K562 (cell line): ENCODE results near the gene CYTH4. TPM values are rescaled to one million over a fixed set of nuclear protein-coding genes. Genes with fewer than 3 reads are reported as not detected.

ENCODE experiments used
- ATAC-seq: fragments of 200-7000 bp; cut with Tn5 transposase; 3 replicates; pipeline ENCODE4 v1.9.1; 2020; ENCODE audit warnings: moderate library complexity
- BruUV-seq: library from RNA; stranded (reverse); fragments of 400-500 nt; replicated peaks from 2 replicates; lab custom pipeline; 2021; lab: Mats Ljungman, UMichigan
- CTCF ChIA-PET: fragments of 300-600 bp; formaldehyde crosslinking; extraction: SDS; loops from one replicate; lab custom pipeline; 2021; ENCODE audit warnings: low intra/inter-chr PET ratio; lab: Yijun Ruan, JAX
- POLR2A ChIA-PET: fragments of 300-600, 350-650 bp; sonication (Branson Sonifier 250); formaldehyde crosslinking; extraction: SDS; loops from one replicate; lab custom pipeline; 2021; ENCODE audit warnings: antibody characterized with exemption, inconsistent platforms; lab: Yijun Ruan, JAX
- DNase-seq, 4 experiments: peaks; one replicate each; pipeline versions ENCODE4 v3.0.0 to v3.0.0-alpha.2; 2011 to 2018; ENCODE audit warnings: low spot score in 3 of 4, mixed read lengths in 3 of 4; ENCODE audit errors: extremely low read depth in 1 of 4
- FAIRE-seq: peaks from 2 replicates; lab custom pipeline; 2011; peaks lifted over from hg19 to GRCh38; lab: Jason Lieb, UNC
- H2AFZ ChIP-seq: 2 replicates; pipeline ENCODE4 v1.6.0; 2011; ENCODE audit warnings: low read depth, low read length, control low read depth, inconsistent platforms
- H3K27ac ChIP-seq: fragments of 200-600 bp; 3 replicates; pipeline ENCODE4 v1.8.0; 2011; ENCODE audit warnings: low read depth, mild to moderate bottlenecking, control low read depth, inconsistent platforms, low read length, moderate library complexity, mixed read lengths; ENCODE audit errors: extremely low read depth
- H3K27me3 ChIP-seq, 2 experiments: fragments of 300-600 bp in 1 of 2; 2 replicates in 1 of 2; 3 replicates in 1 of 2; pipeline versions ENCODE4 v1.6.0 to v1.8.0; 2011; ENCODE audit warnings: inconsistent platforms in 2 of 2, low read length in 2 of 2, mild to moderate bottlenecking in 1 of 2, mixed read lengths in 1 of 2, moderate library complexity in 1 of 2; ENCODE audit not compliant: control insufficient read depth in 2 of 2, insufficient read depth in 2 of 2
- H3K36me3 ChIP-seq: fragments of 300-600 bp; 3 replicates; pipeline ENCODE4 v1.8.0; 2011; ENCODE audit warnings: mild to moderate bottlenecking, low read length, inconsistent platforms; ENCODE audit not compliant: control insufficient read depth, insufficient read depth
- H3K4me1 ChIP-seq, 2 experiments: fragments of 200-600 bp in 1 of 2; replicated peaks in 1 of 2; 2 replicates in 1 of 2; 3 replicates in 1 of 2; pipeline versions ENCODE4 v1.5.1 to v1.8.0; 2011; ENCODE audit warnings: inconsistent platforms in 2 of 2, low read length in 2 of 2, mild to moderate bottlenecking in 1 of 2, mixed read lengths in 1 of 2, moderate library complexity in 1 of 2; ENCODE audit not compliant: control insufficient read depth in 2 of 2, insufficient read depth in 2 of 2
- H3K4me2 ChIP-seq: 2 replicates; pipeline ENCODE4 v1.6.1; 2011; ENCODE audit warnings: low read length, control low read depth, inconsistent platforms, mixed read lengths; ENCODE audit not compliant: insufficient read depth
- H3K4me3 ChIP-seq: fragments of 200-600 bp; sonication (generic), shearing (Covaris generic); 2 replicates; pipeline ENCODE4 v1.5.1; 2016; ENCODE audit warnings: control low read depth, inconsistent platforms
- H3K79me2 ChIP-seq: fragments of 200-600 bp; 3 replicates; pipeline ENCODE4 v1.8.0; 2011; ENCODE audit warnings: low read length, inconsistent platforms; ENCODE audit not compliant: control insufficient read depth, insufficient read depth
- H3K9ac ChIP-seq, 2 experiments: 2 replicates each; pipeline versions ENCODE4 v1.6.0 to v1.6.1; 2011; ENCODE audit warnings: low read depth in 2 of 2, low read length in 2 of 2, control low read depth in 1 of 2, inconsistent platforms in 1 of 2, mild to moderate bottlenecking in 1 of 2, mixed read lengths in 1 of 2; ENCODE audit not compliant: insufficient read depth in 1 of 2
- H3K9me1 ChIP-seq: one replicate; pipeline ENCODE4 v1.6.0; 2011; ENCODE audit warnings: inconsistent platforms, mild to moderate bottlenecking, low read length, moderate library complexity; ENCODE audit not compliant: control insufficient read depth, insufficient read depth
- H3K9me3 ChIP-seq: replicated peaks from 2 replicates; pipeline ENCODE4 v1.5.1; 2011; ENCODE audit warnings: low read depth, low read length, inconsistent platforms; ENCODE audit not compliant: control insufficient read depth, insufficient read depth
- H4K20me1 ChIP-seq: replicated peaks from 2 replicates; pipeline ENCODE4 v1.6.1; 2011; ENCODE audit warnings: low read length, inconsistent platforms, mixed read lengths; ENCODE audit not compliant: control insufficient read depth, insufficient read depth
- CBX5 ChIP-seq: IDR thresholded peaks from 2 replicates; pipeline ENCODE4 v1.6.1; 2014; ENCODE audit warnings: low read depth, borderline replicate concordance
- CTCF ChIP-seq, 3 experiments: IDR thresholded peaks in 2 of 3; conservative IDR thresholded peaks in 1 of 3; 2 replicates each; pipeline ENCODE4 v1.5.1; 2011 to 2012; ENCODE audit warnings: low read length in 3 of 3, mild to moderate bottlenecking in 3 of 3, control low read depth in 2 of 3, improper control_type of control experiment in 1 of 3, inconsistent platforms in 1 of 3, low read depth in 1 of 3, mixed read lengths in 1 of 3, moderate library complexity in 1 of 3; ENCODE audit not compliant: insufficient read depth in 2 of 3
- MTA1 ChIP-seq: fragments of 450-650 bp; IDR thresholded peaks from 2 replicates; pipeline ENCODE4 v1.6.1; 2017; ENCODE audit warnings: borderline replicate concordance
- NR2F6 ChIP-seq: fragments of 450-650 bp; formaldehyde crosslinking; IDR thresholded peaks from 2 replicates; pipeline ENCODE4 v1.4.0; 2020; ENCODE audit warnings: mild to moderate bottlenecking
- RAD21 ChIP-seq, 2 experiments: fragments of 250-450 bp in 1 of 2; fragments of 450-650 bp in 1 of 2; sonication (Bioruptor Pico) in 1 of 2; formaldehyde crosslinking in 1 of 2; IDR thresholded peaks in 1 of 2; conservative IDR thresholded peaks in 1 of 2; 2 replicates each; pipeline versions ENCODE4 v1.4.0 to v1.8.0; 2020 to 2022; ENCODE audit warnings: mild to moderate bottlenecking in 2 of 2, moderate library complexity in 1 of 2
- RBFOX2 ChIP-seq: fragments of 200-400 bp; formaldehyde crosslinking; IDR thresholded peaks from 2 replicates; pipeline ENCODE4 v1.6.1; 2017; ENCODE audit warnings: low read depth, mild to moderate bottlenecking, low read length, moderate library complexity
- RBM15 ChIP-seq: fragments of 200-400 bp; formaldehyde crosslinking; IDR thresholded peaks from 2 replicates; pipeline ENCODE4 v1.6.1; 2018; ENCODE audit warnings: mild to moderate bottlenecking, low read length, moderate library complexity; ENCODE audit not compliant: insufficient read depth
- SP1 ChIP-seq: sonication (generic); formaldehyde crosslinking; IDR thresholded peaks from 2 replicates; pipeline ENCODE4 v1.8.1; 2022; ENCODE audit warnings: mild to moderate bottlenecking, missing genetic modification reagents
- SP2 ChIP-seq: IDR thresholded peaks from 2 replicates; pipeline ENCODE4 v1.6.1; 2011; ENCODE audit warnings: mild to moderate bottlenecking, low read depth, low read length, moderate library complexity; ENCODE audit not compliant: poor library complexity, severe bottlenecking; ENCODE audit errors: extremely low read depth
- SPI1 ChIP-seq: IDR thresholded peaks from 2 replicates; pipeline ENCODE4 v1.6.1; 2011; ENCODE audit warnings: low read depth, low read length, control low read depth, borderline replicate concordance
- USF1 ChIP-seq: sonication (generic); formaldehyde crosslinking; IDR thresholded peaks from 2 replicates; pipeline ENCODE4 v1.9.0; 2022; ENCODE audit warnings: mild to moderate bottlenecking, missing genetic modification reagents
- WGBS: fragments of 100-300 bp; shearing (Covaris generic); methylation state at CpG from one replicate; pipeline ENCODE4 v1.1.6; 2016; ENCODE audit warnings: low coverage, mixed read lengths; ENCODE audit not compliant: insufficient coverage; ENCODE audit errors: missing lambda C conversion rate; 5-methylcytosine and 5-hydroxymethylcytosine counted together
- in situ Hi-C: fragments of 300-500 bp; cut with MboI; formaldehyde crosslinking; loops from 4 replicates; pipeline ENCODE4 v1.15.0; 2018; ENCODE audit warnings: inconsistent platforms, mixed read lengths
- intact Hi-C: fragments of 100-400 bp; cut with micrococcal nuclease; formaldehyde crosslinking; loops from 2 replicates; pipeline ENCODE4 v1.14.2; 2022
- polyA plus RNA-seq, 8 experiments: library from polyadenylated mRNA; depleted of rRNA in 4 of 8; stranded (reverse) in 5 of 8; unstranded in 3 of 8; fragments of >200 nt; fragmentation: Nextera tagmentation in 2 of 8; fragmentation: Illumina TruSeq in 1 of 8; extraction: Ambion mirVana in 2 of 8; extraction: Trizol in 1 of 8; gene quantifications; 2 replicates each; pipeline versions ENCODE4 v1.2.1 to v1.2.3, GENCODE V29; 2011 to 2014; ENCODE audit warnings: inconsistent platforms in 1 of 8, missing spikeins in 1 of 8
- total RNA-seq, 7 experiments: library from RNA; depleted of rRNA in 6 of 7; stranded (reverse); fragments of >200 nt in 6 of 7; fragmentation: Illumina TruSeq in 2 of 7; extraction: Trizol in 2 of 7; gene quantifications; 2 replicates each; pipeline versions ENCODE4 v1.2.1 to v1.2.3, GENCODE V29; 2011 to 2021; ENCODE audit warnings: low replicate concordance in 1 of 7

The CYTH4 gene
- total and polyA plus RNA-seq, 9 of the 15 experiments (the other 6 are each of a cell fraction or from before 2014, with no cell fraction given) = 0.03 to 2.0 (median 0.61) TPM; not detected in 1

GRCh38 chr22:37331856-37332536 is 49.7 kb downstream of the CYTH4 start:
- no peaks in the 10 kb centered on the region for H3K79me2 ChIP-seq
- POLR2A ChIA-PET = interaction anchor here (0.9 to 1.6 kb wide), 2 partner anchors 9 to 92 kb away, joined by 3 to 6 read pairs; no protein-coding TSS in a partner anchor
- TF ChIP-seq CBX5 = no peak
- TF ChIP-seq SP2 = no peak
- TF ChIP-seq SP1 (CRISPR knock-in tag) = no peak
- no peak for TF ChIP-seq NR2F6 (CRISPR knock-in tag)
- no peak for TF ChIP-seq RBM15
- TF ChIP-seq RAD21 (CRISPR knock-in tag; conservative IDR thresholded peaks at IDR 0.05 in 1 of 2, IDR thresholded peaks at IDR 0.05 in 1 of 2) = 0 out of 4 replicates have a peak, but pooled peaks of 1 of the 2 experiments have one; percentile 25
- TF ChIP-seq USF1 (CRISPR knock-in tag) = no peak
- TF ChIP-seq CTCF (IDR thresholded peaks at IDR 0.05 in 2 of 3, conservative IDR thresholded peaks at IDR 0.05 in 1 of 3; ENCODE audit: insufficient read depth in 2 of 3, low read depth in 1 of 3, low read length in 3 of 3) = peak in 2 of 3 experiments; percentile 37 to 48; a peak in 4 of 6 replicates
- peak; percentile 94 for TF ChIP-seq SPI1
- no peak for TF ChIP-seq MTA1
- no peak for TF ChIP-seq RBFOX2
- TF ChIP-seq, all 486 proteins: peak for 3
- CTCF ChIA-PET = no interaction called here
- in situ Hi-C loops (no loop called here), intact Hi-C loops (no loop called here)
- no peak overlapping the region for H3K27ac ChIP-seq
- FAIRE-seq (no peak), ATAC-seq (peak; percentile 43; the same call in 1 of the 3 replicates), DNase-seq (peak in 2 of 4 experiments; percentile 16 to 26)
- no peak overlapping the region for H3K9ac ChIP-seq
- 0% methylated on average over 7 of the region's 9 CpGs for WGBS
- H3K36me3 ChIP-seq = no peaks in the 10 kb centered on the region
- no peaks in the 10 kb centered on the region for H3K9me3 ChIP-seq
- H3K9me1 ChIP-seq = no peaks in the 10 kb centered on the region
- H3K27me3 ChIP-seq = peaks cover 14 to 39% of the 10 kb centered on the region in 2 experiments; a peak in 4 of 5 replicates
- H3K4me1 ChIP-seq = peaks cover 0 to 26% of the 10 kb centered on the region in 2 experiments; a peak in 3 of 5 replicates
- H2AFZ ChIP-seq = no peak overlapping the region
- no peaks in the 10 kb centered on the region; the same call in 1 of the 2 replicates for H4K20me1 ChIP-seq
- H3K4me3 ChIP-seq = no peak overlapping the region
- no peak overlapping the region for H3K4me2 ChIP-seq
- no TSS peak for BruUV-seq
